ENCODE results near the gene INSR.

GRCh38 chr19:7288131-7288530 is 6.1 kb downstream of the INSR start:
- TF ChIP-seq, protein P1, sequence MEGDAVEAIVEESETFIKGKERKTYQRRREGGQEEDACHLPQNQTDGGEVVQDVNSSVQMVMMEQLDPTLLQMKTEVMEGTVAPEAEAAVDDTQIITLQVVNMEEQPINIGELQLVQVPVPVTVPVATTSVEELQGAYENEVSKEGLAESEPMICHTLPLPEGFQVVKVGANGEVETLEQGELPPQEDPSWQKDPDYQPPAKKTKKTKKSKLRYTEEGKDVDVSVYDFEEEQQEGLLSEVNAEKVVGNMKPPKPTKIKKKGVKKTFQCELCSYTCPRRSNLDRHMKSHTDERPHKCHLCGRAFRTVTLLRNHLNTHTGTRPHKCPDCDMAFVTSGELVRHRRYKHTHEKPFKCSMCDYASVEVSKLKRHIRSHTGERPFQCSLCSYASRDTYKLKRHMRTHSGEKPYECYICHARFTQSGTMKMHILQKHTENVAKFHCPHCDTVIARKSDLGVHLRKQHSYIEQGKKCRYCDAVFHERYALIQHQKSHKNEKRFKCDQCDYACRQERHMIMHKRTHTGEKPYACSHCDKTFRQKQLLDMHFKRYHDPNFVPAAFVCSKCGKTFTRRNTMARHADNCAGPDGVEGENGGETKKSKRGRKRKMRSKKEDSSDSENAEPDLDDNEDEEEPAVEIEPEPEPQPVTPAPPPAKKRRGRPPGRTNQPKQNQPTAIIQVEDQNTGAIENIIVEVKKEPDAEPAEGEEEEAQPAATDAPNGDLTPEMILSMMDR (IDR thresholded peaks at IDR 0.05), result no peak
- TF ChIP-seq POLR2A (IDR thresholded peaks at IDR 0.05), result no peak
